ENCODE data around the gene XRN2.

Gene XRN2

GRCh38 chr20:21303061-21303871, at the start of gene XRN2:
Gene XRN2 (plus strand): TSS chr20:21303331. CDS start chr20:21303399, 68 bp downstream.
- peak; percentile 41 to 96 (median 90) for DNase-seq

- no peak for DNase-seq
Observed at GRCh38 chr20:21257192-21257591, 45.9 kb upstream of the XRN2 start.

GRCh38 chr20:21258411-21258810, 44.7 kb upstream of the XRN2 start:
- no peak for DNase-seq

- DNase-seq, result peak in 40 of 56 donors; percentile 4 to 77 (median 38)
Observed at GRCh38 chr20:21259346-21259745, 43.8 kb upstream of the XRN2 start.

- DNase-seq, result no peak
Observed at GRCh38 chr20:21262812-21263211, 40.3 kb upstream of the XRN2 start.

- no peak for DNase-seq
Observed at GRCh38 chr20:21265261-21266190, 37.6 kb upstream of the XRN2 start.

GRCh38 chr20:21266191-21266536, 37.0 kb upstream of the XRN2 start:
- no peak for DNase-seq

GRCh38 chr20:21269772-21270171, 33.4 kb upstream of the XRN2 start:
- DNase-seq, result no peak

GRCh38 chr20:21270806-21271205, 32.3 kb upstream of the XRN2 start:
- DNase-seq, result no peak

GRCh38 chr20:21272279-21272678, 30.9 kb upstream of the XRN2 start:
- DNase-seq, result no peak

- DNase-seq, result no peak
Observed at GRCh38 chr20:21272679-21273078, 30.5 kb upstream of the XRN2 start.

- DNase-seq, result no peak
Observed at GRCh38 chr20:21273755-21274386, 29.3 kb upstream of the XRN2 start.

GRCh38 chr20:21278829-21279228, 24.3 kb upstream of the XRN2 start:
- no peak for DNase-seq

GRCh38 chr20:21279706-21280521, 23.2 kb upstream of the XRN2 start:
- no peak for DNase-seq

- DNase-seq, result peak in 6 of 56 donors; percentile 0 to 17 (median 8)
Observed at GRCh38 chr20:21280522-21281016, 22.6 kb upstream of the XRN2 start.

- DNase-seq, result no peak
Observed at GRCh38 chr20:21286775-21287174, 16.4 kb upstream of the XRN2 start.

GRCh38 chr20:21288587-21289370, 14.4 kb upstream of the XRN2 start:
- DNase-seq, result no peak

GRCh38 chr20:21289651-21290050, 13.5 kb upstream of the XRN2 start:
- DNase-seq, result no peak

GRCh38 chr20:21291026-21291425, 12.1 kb upstream of the XRN2 start:
- DNase-seq, result no peak

- DNase-seq, result no peak
Observed at GRCh38 chr20:21294755-21295154, 8.4 kb upstream of the XRN2 start.
